ENCODE results near the gene AREG.
A peak's percentile ranks its signal among the peaks of the same experiment; 100 is the strongest.
"Not testable (repeated sequence)": the region's sequence is repeated elsewhere in the genome, so short reads cannot be mapped to it uniquely, and the experiment has no call there.

AREG gene

GRCh38 chr4:74444891-74445642 is at the start of gene AREG:
Gene AREG, plus strand, starts transcription at chr4:74445136. Its CDS starts 210 bp downstream, at chr4:74445346.
- peak; percentile 79 for DNase-seq (ENCODE audit: low spot score)

- no peak for DNase-seq (ENCODE audit: low spot score)
Observed at GRCh38 chr4:74395633-74396032, 49.3 kb upstream of the AREG start.

- no peak for DNase-seq (ENCODE audit: low spot score)
Observed at GRCh38 chr4:74397748-74398426, 47.0 kb upstream of the AREG start.

GRCh38 chr4:74398894-74399589 is 45.9 kb upstream of the AREG start:
- not testable (repeated sequence) for DNase-seq (ENCODE audit: low spot score)

- peak; percentile 30 for DNase-seq (ENCODE audit: low spot score)
Observed at GRCh38 chr4:74400395-74400794, 44.5 kb upstream of the AREG start.

- no peak for DNase-seq (ENCODE audit: low spot score)
Observed at GRCh38 chr4:74402692-74403456, 42.1 kb upstream of the AREG start.

- no peak for DNase-seq (ENCODE audit: low spot score)
Observed at GRCh38 chr4:74407891-74408290, 37.0 kb upstream of the AREG start.

- no peak for DNase-seq (ENCODE audit: low spot score)
Observed at GRCh38 chr4:74408639-74409038, 36.3 kb upstream of the AREG start.

- DNase-seq (ENCODE audit: low spot score), result no peak
Observed at GRCh38 chr4:74410272-74410671, 34.7 kb upstream of the AREG start.

GRCh38 chr4:74412225-74412624 is 32.7 kb upstream of the AREG start:
- DNase-seq (ENCODE audit: low spot score), result no peak

- DNase-seq (ENCODE audit: low spot score), result no peak
Observed at GRCh38 chr4:74413265-74413664, 31.7 kb upstream of the AREG start.

GRCh38 chr4:74414149-74414809 is 30.7 kb upstream of the AREG start:
- peak; percentile 82 for DNase-seq (ENCODE audit: low spot score)

- no peak for DNase-seq (ENCODE audit: low spot score)
Observed at GRCh38 chr4:74415602-74416300, 29.2 kb upstream of the AREG start.

- no peak for DNase-seq (ENCODE audit: low spot score)
Observed at GRCh38 chr4:74418063-74418670, 26.8 kb upstream of the AREG start.

- no peak for DNase-seq (ENCODE audit: low spot score)
Observed at GRCh38 chr4:74420863-74421262, 24.1 kb upstream of the AREG start.

- peak; percentile 37 for DNase-seq (ENCODE audit: low spot score)
Observed at GRCh38 chr4:74423104-74423503, 21.8 kb upstream of the AREG start.

- no peak for DNase-seq (ENCODE audit: low spot score)
Observed at GRCh38 chr4:74424111-74424510, 20.8 kb upstream of the AREG start.

GRCh38 chr4:74426101-74426500 is 18.8 kb upstream of the AREG start:
- no peak for DNase-seq (ENCODE audit: low spot score)

GRCh38 chr4:74428276-74428675 is 16.7 kb upstream of the AREG start:
- peak; percentile 24 for DNase-seq (ENCODE audit: low spot score)

- no peak for DNase-seq (ENCODE audit: low spot score)
Observed at GRCh38 chr4:74431113-74431826, 13.7 kb upstream of the AREG start.

All from SW480 (cell line).